A673 (cell line): ENCODE measurements around the gene CCL27. TPM values are rescaled to one million over a fixed set of nuclear protein-coding genes. Genes with fewer than 3 reads are reported as not detected.

Experiments
- BruUV-seq: library from RNA; stranded (reverse); fragments of 400-500 nt; replicated peaks from 2 replicates; lab custom pipeline; 2021; lab: Mats Ljungman, UMichigan
- CTCF ChIA-PET: fragments of 300-600 bp; sonication (Branson Sonifier 250); formaldehyde crosslinking; loops from one replicate; lab custom pipeline; 2022; ENCODE audit warnings: antibody characterized with exemption; lab: Charles Lee
- POLR2A ChIA-PET: fragments of 300-600 bp; sonication (Branson Sonifier 250); formaldehyde crosslinking; loops from one replicate; lab custom pipeline; 2022; ENCODE audit warnings: antibody characterized with exemption; ENCODE audit not compliant: low non-redundant PET; lab: Charles Lee
- DNase-seq: peaks from one replicate; pipeline ENCODE4 v3.0.0-alpha.2; 2015; ENCODE audit warnings: low spot score
- H3K27ac ChIP-seq: fragments of 200-600 bp; sonication (generic); 2 replicates; pipeline ENCODE4 v1.5.1; 2016; ENCODE audit warnings: mixed run types, low read depth, mild to moderate bottlenecking, mixed read lengths, antibody characterized with exemption, low read length; ENCODE audit not compliant: poor library complexity, severe bottlenecking
- H3K27me3 ChIP-seq: fragments of 200-600 bp; sonication (generic); replicated peaks from 2 replicates; pipeline ENCODE4 v1.6.1; 2017; ENCODE audit warnings: mixed run types, low read depth, mild to moderate bottlenecking, mixed read lengths, antibody characterized with exemption, low read length; ENCODE audit not compliant: insufficient read depth, poor library complexity
- H3K36me3 ChIP-seq: fragments of 200-600 bp; sonication (generic); 2 replicates; pipeline ENCODE4 v1.6.1; 2016; ENCODE audit warnings: mixed run types, mild to moderate bottlenecking, mixed read lengths, antibody characterized with exemption, low read length; ENCODE audit not compliant: insufficient read depth, poor library complexity, severe bottlenecking
- H3K4me1 ChIP-seq: fragments of 200-600 bp; sonication (generic); 2 replicates; pipeline ENCODE4 v1.6.1; 2017; ENCODE audit warnings: mixed run types, mild to moderate bottlenecking, mixed read lengths, antibody characterized with exemption, low read length; ENCODE audit not compliant: insufficient read depth, poor library complexity, severe bottlenecking
- H3K4me3 ChIP-seq: fragments of 200-600 bp; sonication (generic); 2 replicates; pipeline ENCODE4 v1.5.1; 2016; ENCODE audit warnings: low read depth, mixed run types, mild to moderate bottlenecking, mixed read lengths, low read length; ENCODE audit not compliant: poor library complexity, severe bottlenecking
- H3K9me3 ChIP-seq: fragments of 200-600 bp; sonication (generic); 2 replicates; pipeline ENCODE4 v1.6.1; 2016; ENCODE audit warnings: mixed run types, low read depth, mild to moderate bottlenecking, mixed read lengths, antibody characterized with exemption, low read length; ENCODE audit not compliant: poor library complexity, severe bottlenecking
- EZH2 ChIP-seq: fragments of 200-600 bp; sonication (generic); IDR thresholded peaks from 2 replicates; pipeline ENCODE4 v1.6.1; 2017; ENCODE audit warnings: borderline replicate concordance, low read depth, mild to moderate bottlenecking, mixed read lengths, antibody characterized with exemption, low read length; ENCODE audit not compliant: poor library complexity, severe bottlenecking
- intact Hi-C: fragments of 100-400 bp; cut with micrococcal nuclease; formaldehyde crosslinking; loops from one replicate; pipeline ENCODE4 v1.10.0; 2022; ENCODE audit not compliant: unreplicated experiment
- total RNA-seq: library from RNA; stranded (reverse); gene quantifications from 2 replicates; pipeline ENCODE4 v1.2.3, GENCODE V29; 2021
- TF ChIP-seq, protein P1 (sequence below): fragments of 300-800, 200-600 bp; sonication (generic); conservative IDR thresholded peaks from 2 replicates; pipeline ENCODE4 v1.5.1; 2017; ENCODE audit warnings: low read depth, mild to moderate bottlenecking, antibody characterized with exemption, low read length, moderate library complexity, mixed read lengths

The CCL27 gene
- total RNA-seq, 1 experiment from 2014 or later: not detected

DNA sequence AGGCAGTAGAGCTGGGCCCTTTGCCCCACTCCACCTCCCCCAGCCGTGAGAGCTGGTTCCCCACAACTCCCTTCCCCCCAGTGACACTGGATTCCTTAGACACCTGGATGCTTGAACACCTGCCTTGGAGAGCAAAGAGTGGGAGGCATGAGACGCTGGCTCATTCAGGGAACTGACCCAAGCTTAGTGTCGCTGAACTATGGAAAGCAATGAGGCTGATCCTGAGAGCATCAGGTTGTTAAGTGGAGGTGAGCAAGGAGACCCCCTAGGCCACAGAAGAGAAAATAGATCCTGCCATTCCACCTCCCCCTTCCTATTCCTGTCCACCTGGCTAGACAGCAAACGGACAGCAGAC, 26.6 kb upstream of the CCL27 start:
- H3K27ac ChIP-seq: no peak overlapping the region
- DNase-seq: no peak
- no TSS peak for BruUV-seq
- no peaks in the 10 kb centered on the region for H3K36me3 ChIP-seq
- no peaks in the 10 kb centered on the region for H3K4me1 ChIP-seq
- ChIA-PET POLR2A (no interaction called here), CTCF (no interaction called here)
- TF ChIP-seq, protein P1, sequence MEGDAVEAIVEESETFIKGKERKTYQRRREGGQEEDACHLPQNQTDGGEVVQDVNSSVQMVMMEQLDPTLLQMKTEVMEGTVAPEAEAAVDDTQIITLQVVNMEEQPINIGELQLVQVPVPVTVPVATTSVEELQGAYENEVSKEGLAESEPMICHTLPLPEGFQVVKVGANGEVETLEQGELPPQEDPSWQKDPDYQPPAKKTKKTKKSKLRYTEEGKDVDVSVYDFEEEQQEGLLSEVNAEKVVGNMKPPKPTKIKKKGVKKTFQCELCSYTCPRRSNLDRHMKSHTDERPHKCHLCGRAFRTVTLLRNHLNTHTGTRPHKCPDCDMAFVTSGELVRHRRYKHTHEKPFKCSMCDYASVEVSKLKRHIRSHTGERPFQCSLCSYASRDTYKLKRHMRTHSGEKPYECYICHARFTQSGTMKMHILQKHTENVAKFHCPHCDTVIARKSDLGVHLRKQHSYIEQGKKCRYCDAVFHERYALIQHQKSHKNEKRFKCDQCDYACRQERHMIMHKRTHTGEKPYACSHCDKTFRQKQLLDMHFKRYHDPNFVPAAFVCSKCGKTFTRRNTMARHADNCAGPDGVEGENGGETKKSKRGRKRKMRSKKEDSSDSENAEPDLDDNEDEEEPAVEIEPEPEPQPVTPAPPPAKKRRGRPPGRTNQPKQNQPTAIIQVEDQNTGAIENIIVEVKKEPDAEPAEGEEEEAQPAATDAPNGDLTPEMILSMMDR: no peak
- no peak for TF ChIP-seq EZH2
- intact Hi-C loops: no loop called here
- H3K9me3 ChIP-seq: no peaks in the 10 kb centered on the region
- no peak overlapping the region for H3K4me3 ChIP-seq
- no peaks in the 10 kb centered on the region for H3K27me3 ChIP-seq

DNA sequence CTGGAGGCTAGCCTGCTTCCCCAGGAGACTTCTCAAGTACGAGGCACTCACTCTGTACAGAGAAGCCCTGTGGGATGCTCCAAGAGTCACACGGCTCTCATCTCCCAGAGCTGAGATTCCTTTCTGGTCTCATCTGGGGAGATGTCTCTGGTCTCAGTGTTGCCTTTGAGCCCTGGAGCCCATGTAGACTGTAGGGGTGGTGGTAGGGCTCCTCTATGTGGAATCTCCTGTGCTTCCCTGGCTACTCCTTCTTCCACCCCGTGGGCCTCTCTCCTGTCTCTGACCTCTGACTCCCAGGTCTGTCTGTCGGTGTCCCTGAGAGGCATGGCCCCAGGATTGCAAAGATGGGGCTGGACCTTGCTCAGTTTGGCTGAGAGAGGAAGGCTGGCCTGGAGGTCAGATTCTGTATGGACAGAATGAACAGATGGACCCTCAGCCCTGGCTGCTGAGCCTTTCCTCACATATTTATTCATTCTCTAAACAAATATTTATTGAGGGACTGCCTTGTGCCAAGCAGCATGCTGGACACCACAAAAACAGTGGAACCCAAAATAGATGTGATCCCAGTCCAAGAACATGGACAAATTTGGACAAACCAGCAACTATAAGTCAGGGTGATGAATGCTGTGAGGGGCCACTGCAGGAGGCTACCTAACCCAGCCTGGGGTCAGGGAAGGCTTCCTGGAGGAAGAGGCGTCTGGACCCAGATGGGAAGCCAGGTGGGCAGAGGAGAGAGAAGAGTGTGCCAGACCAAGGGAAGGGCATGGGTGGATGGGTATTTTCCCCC, 26.1 kb upstream of the CCL27 start:
- no TSS peak for BruUV-seq
- Histone ChIP-seq H3K4me1 (no peaks in the 10 kb centered on the region), H3K36me3 (no peaks in the 10 kb centered on the region), H3K27ac (no peak overlapping the region), H3K27me3 (no peaks in the 10 kb centered on the region), H3K4me3 (no peak overlapping the region), H3K9me3 (no peaks in the 10 kb centered on the region)
- DNase-seq: no peak
- POLR2A ChIA-PET: no interaction called here
- intact Hi-C loops: no loop called here
- CTCF ChIA-PET: no interaction called here
- no peak for TF ChIP-seq EZH2
- TF ChIP-seq, protein P1: no peak

DNA sequence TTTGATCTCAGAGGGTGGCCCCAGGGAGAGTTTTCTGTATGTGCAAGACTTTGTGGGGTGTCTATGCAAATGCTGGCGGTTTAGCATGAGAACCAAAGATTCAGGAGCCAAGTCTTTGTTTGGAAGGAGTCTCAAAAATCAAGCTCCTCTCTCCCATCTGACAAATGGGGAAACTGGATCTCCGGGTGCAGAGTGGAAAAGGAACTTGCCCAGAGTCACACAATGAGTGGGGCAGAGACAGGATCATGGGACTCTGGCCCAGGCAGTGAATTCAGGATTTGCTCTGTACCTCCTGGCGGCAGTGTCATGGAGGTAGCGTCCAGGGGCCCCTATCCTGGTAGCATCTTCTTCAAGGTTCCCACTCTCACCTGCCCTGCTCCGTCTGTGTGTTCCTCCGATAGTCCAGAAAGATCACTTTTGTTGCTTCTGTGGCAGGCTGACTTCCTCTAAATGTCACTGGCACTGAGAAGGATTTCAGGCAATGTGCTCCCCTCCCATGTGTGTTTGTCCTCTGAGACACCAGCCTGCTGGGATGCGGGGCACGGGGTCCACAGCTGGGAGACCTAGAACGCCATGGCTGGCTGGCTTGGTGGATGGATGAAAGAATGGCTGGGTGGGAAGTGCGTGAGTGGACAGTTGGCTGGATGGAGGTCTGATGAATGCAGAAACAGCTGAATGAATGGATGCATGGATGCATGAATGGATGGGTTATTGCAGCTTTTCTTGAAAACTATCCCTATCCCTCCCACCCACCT, 25.0 kb upstream of the CCL27 start:
- no peak overlapping the region for H3K27ac ChIP-seq
- no peaks in the 10 kb centered on the region for H3K36me3 ChIP-seq
- ChIA-PET CTCF (no interaction called here), POLR2A (no interaction called here)
- TF ChIP-seq EZH2: no peak
- TF ChIP-seq, protein P1: no peak
- no peaks in the 10 kb centered on the region for H3K9me3 ChIP-seq
- H3K4me3 ChIP-seq: no peak overlapping the region
- H3K4me1 ChIP-seq: no peaks in the 10 kb centered on the region
- H3K27me3 ChIP-seq: no peaks in the 10 kb centered on the region
- intact Hi-C loops: no loop called here
- no peak for DNase-seq
- BruUV-seq: no TSS peak
